Tibial nerve (tissue), 4 donors: ENCODE results near the gene GPC6. TPM values are rescaled to one million over a fixed set of nuclear protein-coding genes. Genes with fewer than 3 reads are reported as not detected.

Experiments used
- DNase-seq, 2 donors: peaks; one replicate each; pipeline ENCODE4 v3.0.0-alpha.2; 2019; ENCODE audit warnings: low spot score in 2 of 2
- H3K27ac ChIP-seq, 4 donors: fragments of 200-600 bp; sonication (generic) in 3 of 4; one replicate each; pipeline ENCODE4 v1.5.1; 2017 to 2019; ENCODE audit warnings: mild to moderate bottlenecking in 1 of 4
- H3K27me3 ChIP-seq, 2 donors: fragments of 200-600 bp; sonication (generic) in 1 of 2; one replicate each; pipeline versions ENCODE4 v1.5.1 to v1.6.0; 2017 to 2019
- H3K36me3 ChIP-seq, 3 donors: fragments of 200-600 bp; sonication (generic); one replicate each; pipeline ENCODE4 v1.5.1; 2018 to 2019
- H3K4me1 ChIP-seq, 4 donors: fragments of 200-600 bp; sonication (generic) in 3 of 4; one replicate each; pipeline ENCODE4 v1.5.1; 2017 to 2019
- H3K4me3 ChIP-seq, 4 donors: fragments of 200-600 bp; sonication (generic) in 3 of 4; one replicate each; pipeline ENCODE4 v1.5.1; 2017 to 2019; ENCODE audit warnings: mild to moderate bottlenecking in 1 of 4, moderate library complexity in 1 of 4
- H3K9me3 ChIP-seq, 4 donors: fragments of 200-600 bp; sonication (generic) in 3 of 4; one replicate each; pipeline ENCODE4 v1.5.1; 2017 to 2019
- CTCF ChIP-seq, 5 experiments: fragments of 200-600 bp in 3 of 5; fragments of 450-650 bp in 2 of 5; sonication (generic) in 3 of 5; IDR thresholded peaks; one replicate each; pipeline ENCODE4 v1.5.1; 2016 to 2019; ENCODE audit warnings: antibody characterized with exemption in 5 of 5, mild to moderate bottlenecking in 3 of 5, moderate library complexity in 2 of 5
- EP300 ChIP-seq, 2 donors: sonication (generic); formaldehyde crosslinking; IDR thresholded peaks; one replicate each; pipeline ENCODE4 v1.6.1; 2017; ENCODE audit warnings: antibody characterized with exemption in 2 of 2, mild to moderate bottlenecking in 1 of 2
- POLR2A ChIP-seq, 2 donors: fragments of 450-650 bp; IDR thresholded peaks; one replicate each; pipeline ENCODE4 v1.6.1; 2017; ENCODE audit warnings: antibody characterized with exemption in 2 of 2, mild to moderate bottlenecking in 2 of 2, moderate library complexity in 2 of 2
- WGBS, 2 donors: methylation state at CpG; one replicate each; pipeline ENCODE4 v1.1.5; 2018; 5-methylcytosine and 5-hydroxymethylcytosine counted together
- total RNA-seq, 4 donors: library from RNA; depleted of rRNA; stranded (reverse); fragments of >200 nt; gene quantifications; one replicate each; pipeline ENCODE4 v1.1.0, GENCODE V29; 2016

Gene GPC6
- total RNA-seq, 4 donors from 2014 or later, result 21.9 to 39.5 (median 29.8) TPM

- Histone ChIP-seq H3K4me3 (no peak overlapping the region), H3K36me3 (no peaks in the 10 kb centered on the region), H3K27ac (no peak overlapping the region), H3K27me3 (no peaks in the 10 kb centered on the region), H3K4me1 (no peaks in the 10 kb centered on the region), H3K9me3 (no peaks in the 10 kb centered on the region)
- TF ChIP-seq POLR2A (IDR thresholded peaks at IDR 0.05) (no peak), CTCF (IDR thresholded peaks at IDR 0.05) (no peak), EP300 (IDR thresholded peaks at IDR 0.05) (no peak)
- DNase-seq, result no peak
- 67 to 74% methylated on average over 3 of the region's 3 CpGs for WGBS, 2 donors
Observed at GRCh38 chr13:93800342-93800741, 573.7 kb downstream of the GPC6 start.

- Histone ChIP-seq H3K27me3 (no peaks in the 10 kb centered on the region), H3K9me3 (no peaks in the 10 kb centered on the region), H3K27ac (no peak overlapping the region), H3K36me3 (no peaks in the 10 kb centered on the region), H3K4me1 (no peaks in the 10 kb centered on the region), H3K4me3 (no peak overlapping the region)
- no peak for TF ChIP-seq CTCF (IDR thresholded peaks at IDR 0.05)
- WGBS, 2 donors, result 46 to 48% methylated on average over 2 of the region's 2 CpGs
- no peak for DNase-seq
Observed at GRCh38 chr13:93805736-93806135, 579.1 kb downstream of the GPC6 start.

- Histone ChIP-seq H3K27ac (no peak overlapping the region), H3K4me3 (no peak overlapping the region), H3K9me3 (no peaks in the 10 kb centered on the region), H3K4me1 (no peaks in the 10 kb centered on the region), H3K36me3 (no peaks in the 10 kb centered on the region), H3K27me3 (no peaks in the 10 kb centered on the region)
- DNase-seq, result no peak
- 53 to 55% methylated on average over 1 of the region's 1 CpG for WGBS, 2 donors
- TF ChIP-seq EP300 (IDR thresholded peaks at IDR 0.05) (no peak), POLR2A (IDR thresholded peaks at IDR 0.05) (no peak), CTCF (IDR thresholded peaks at IDR 0.05) (no peak)
Observed at GRCh38 chr13:93806861-93807260, 580.3 kb downstream of the GPC6 start.

- no peak for TF ChIP-seq EP300 (IDR thresholded peaks at IDR 0.05)
- no peak for TF ChIP-seq POLR2A (IDR thresholded peaks at IDR 0.05)
- TF ChIP-seq CTCF (IDR thresholded peaks at IDR 0.05), result no peak
- no peaks in the 10 kb centered on the region for H3K27me3 ChIP-seq
- DNase-seq, result no peak
- no peaks in the 10 kb centered on the region for H3K9me3 ChIP-seq
- H3K36me3 ChIP-seq, result no peaks in the 10 kb centered on the region
- H3K4me3 ChIP-seq, result no peak overlapping the region
- no peaks in the 10 kb centered on the region for H3K4me1 ChIP-seq
- no peak overlapping the region for H3K27ac ChIP-seq
- WGBS, 2 donors, result 43 to 49% methylated on average over 4 of the region's 4 CpGs
Observed at GRCh38 chr13:93810264-93810663, 583.7 kb downstream of the GPC6 start.

- Histone ChIP-seq H3K4me3 (no peak overlapping the region), H3K9me3 (no peaks in the 10 kb centered on the region), H3K36me3 (no peaks in the 10 kb centered on the region), H3K4me1 (no peaks in the 10 kb centered on the region), H3K27me3 (no peaks in the 10 kb centered on the region), H3K27ac (no peak overlapping the region)
- TF ChIP-seq POLR2A (IDR thresholded peaks at IDR 0.05) (no peak), EP300 (IDR thresholded peaks at IDR 0.05) (no peak), CTCF (IDR thresholded peaks at IDR 0.05) (no peak)
- no peak for DNase-seq
- WGBS, 2 donors, result 44 to 51% methylated on average over 3 of the region's 3 CpGs
Observed at GRCh38 chr13:93811071-93811737, 584.6 kb downstream of the GPC6 start.
